Activated CD4-positive, alpha-beta T cell treated with anti-CD3 and anti-CD28 coated beads, Interleukin-10, Interleukin-2, amounts not matched to agents 100 ng/mL and 50 ng/mL, durations not matched to agents 16 hours and 8 hours (primary cell): ENCODE data around the gene TEX48.

Source experiments
- DNase-seq: peaks from one replicate; pipeline ENCODE4 v3.0.0-alpha.2; 2020

The TEX48 gene

DNA sequence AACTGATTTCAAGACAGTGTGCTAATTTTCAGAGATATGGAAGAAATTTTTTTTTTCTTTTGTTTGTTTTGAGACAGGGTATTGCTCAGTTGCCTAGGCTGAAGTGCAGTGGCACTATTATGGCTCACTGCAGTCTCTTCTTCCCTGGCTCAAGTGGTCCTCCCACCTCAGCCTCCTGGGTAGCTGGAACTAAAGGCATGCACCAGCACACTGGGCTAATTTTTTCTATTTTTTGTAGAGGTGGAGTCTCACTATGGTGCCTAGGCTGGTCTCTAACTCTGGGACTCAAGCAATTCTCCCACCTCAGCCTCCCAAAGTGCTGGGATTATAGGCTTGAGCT, 9.9 kb upstream of the TEX48 start:
- DNase-seq: no peak

DNA sequence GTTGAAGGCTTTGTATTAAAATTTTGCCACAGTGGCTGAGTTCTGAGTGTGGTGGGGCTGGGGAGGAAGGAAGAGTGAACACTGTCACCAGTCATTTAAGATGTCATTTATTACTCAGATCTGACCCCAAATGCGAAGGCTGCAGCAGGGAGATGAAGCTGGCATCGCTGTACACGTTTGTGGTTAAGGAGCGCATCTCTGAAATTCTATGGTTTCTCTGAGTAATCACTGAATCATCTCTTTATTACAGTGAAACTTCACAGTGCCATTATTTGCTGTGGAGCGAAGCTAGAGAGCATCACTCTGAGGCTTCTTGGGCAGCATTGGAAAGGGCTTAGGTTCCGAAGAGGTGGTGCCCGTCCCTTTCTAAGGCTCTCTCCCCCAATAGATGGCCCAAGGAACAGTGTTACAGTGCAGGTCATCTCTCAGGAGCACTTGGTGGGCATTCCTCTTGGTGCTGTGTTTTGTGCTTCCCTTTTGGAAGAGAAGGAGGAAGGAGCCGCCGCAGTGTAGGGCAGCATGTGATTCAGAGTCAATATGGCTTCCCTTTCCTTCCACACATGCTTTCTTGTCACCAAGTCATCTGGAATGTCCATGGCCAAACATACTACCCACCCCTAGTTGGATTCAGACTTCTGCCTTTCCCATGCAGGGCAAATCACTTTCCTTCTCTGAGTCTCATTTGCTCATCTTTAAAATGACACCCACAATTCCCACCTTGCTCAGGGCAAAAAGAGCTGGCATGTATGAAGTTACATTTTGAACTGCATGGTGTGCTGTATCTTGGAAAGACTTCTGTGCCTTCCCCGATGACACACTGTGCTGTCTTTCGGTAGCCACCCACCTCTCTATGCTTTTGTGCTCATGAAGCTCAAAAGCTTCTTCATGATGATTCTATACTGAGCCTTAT, 9.3 kb upstream of the TEX48 start:
- peak; percentile 97 for DNase-seq

DNA sequence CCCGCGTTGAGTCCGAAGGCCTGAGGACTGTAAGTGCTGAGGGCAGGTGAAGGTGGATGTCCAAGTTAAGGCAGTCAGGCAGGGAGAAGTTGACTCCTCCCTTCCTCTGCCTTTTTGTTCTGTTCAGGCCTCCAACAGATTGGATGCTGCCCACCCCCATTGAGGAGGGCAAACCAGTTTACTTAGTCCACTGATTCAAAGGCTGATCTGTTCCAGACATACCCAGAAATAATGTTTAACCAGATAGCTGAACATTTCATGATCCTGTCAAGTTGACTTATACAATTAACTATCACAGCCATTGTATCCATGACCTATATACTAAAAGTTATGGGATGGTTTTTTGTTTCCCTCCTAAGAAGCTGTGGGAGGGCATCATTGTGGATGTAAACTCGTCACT, 8.3 kb upstream of the TEX48 start:
- no peak for DNase-seq

DNA sequence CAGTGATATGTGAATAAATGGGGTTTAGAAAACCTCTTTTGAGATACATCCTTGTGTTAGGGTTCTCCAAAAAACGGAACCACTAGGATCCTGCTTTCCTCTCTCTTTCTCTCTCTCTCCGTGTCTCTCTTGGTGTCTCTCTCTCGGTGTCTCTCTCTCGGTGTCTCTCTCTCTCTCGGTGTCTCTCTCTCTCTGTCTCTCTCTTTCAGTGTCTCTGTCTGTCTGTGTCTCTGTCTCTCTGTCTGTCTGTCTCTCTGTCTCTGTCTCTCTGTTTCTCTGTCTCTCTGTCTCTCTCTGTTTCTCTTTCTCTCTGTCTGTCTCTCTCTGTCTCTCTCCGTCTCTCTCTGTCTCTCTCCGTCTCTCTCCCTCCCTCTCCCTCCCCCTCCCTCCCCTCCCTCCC, 7.8 kb upstream of the TEX48 start:
- no peak for DNase-seq

DNA sequence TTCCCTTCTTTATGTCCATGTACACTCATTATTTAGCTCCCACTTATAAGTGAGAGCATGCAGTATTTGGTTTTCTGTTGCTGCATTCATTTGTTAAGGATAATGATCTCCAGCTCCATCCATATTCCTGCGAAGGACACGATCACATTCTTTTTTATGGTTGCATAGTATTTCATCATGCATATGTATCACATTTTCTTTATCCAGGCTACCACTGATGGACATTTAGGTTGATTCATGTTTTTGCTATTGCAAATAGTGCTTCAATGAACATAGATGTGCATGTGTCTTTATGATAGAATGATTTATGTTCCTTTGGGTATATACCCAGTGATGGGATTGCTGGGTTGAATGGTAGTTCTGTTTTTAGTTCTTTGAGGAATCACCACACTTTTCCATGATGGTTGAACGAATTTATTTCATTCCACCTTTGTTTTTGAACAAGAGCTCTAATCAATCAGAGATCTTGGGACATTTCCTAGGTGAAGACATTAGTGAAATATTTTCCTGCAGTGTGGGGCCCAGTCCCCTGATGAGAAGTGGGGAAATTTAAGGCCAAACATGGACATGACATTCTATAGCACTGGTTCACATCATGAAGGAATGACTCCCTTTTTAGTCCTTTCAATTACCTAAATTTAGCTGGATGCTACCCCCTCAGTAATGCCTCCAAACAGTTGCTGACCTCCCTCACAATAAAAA, 7.1 kb upstream of the TEX48 start:
- no peak for DNase-seq

DNA sequence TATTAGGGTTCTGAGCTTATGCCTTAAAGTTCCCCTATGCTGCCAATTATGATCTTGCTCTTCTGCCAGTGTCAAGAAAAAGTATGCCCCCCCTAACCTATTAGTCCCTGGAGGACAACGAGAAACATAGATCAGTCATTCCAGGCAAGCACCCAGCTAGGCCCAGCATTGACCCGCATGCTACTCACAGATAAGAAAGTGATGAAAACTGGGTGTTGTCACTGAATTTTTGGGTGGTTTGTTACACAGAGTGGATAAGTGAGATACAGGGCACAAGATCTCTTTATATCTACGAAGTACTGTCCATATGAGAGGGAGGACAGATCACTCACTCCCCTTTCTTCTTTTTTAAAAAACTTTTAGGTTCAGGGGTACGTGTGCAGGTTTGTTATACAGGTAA, 6.4 kb upstream of the TEX48 start:
- no peak for DNase-seq

DNA sequence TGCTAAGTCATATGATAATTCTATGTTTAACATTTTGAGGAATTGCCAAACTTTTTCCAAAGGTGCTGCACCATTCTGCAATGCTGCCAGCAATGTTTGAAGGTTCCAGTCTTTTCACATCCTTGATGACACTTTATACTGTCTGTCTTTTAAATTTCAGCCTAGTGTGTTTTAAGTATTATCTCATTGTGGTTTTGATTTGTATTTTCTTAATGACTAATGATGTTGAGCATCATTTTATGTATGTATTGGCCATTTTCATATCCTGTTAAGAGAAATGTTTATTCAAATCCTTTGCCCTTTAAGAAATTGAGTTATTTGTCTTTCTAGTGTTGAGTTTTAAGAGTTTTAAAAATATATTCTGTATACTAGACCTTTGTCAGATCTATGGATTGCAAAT, 5.0 kb upstream of the TEX48 start:
- no peak for DNase-seq

DNA sequence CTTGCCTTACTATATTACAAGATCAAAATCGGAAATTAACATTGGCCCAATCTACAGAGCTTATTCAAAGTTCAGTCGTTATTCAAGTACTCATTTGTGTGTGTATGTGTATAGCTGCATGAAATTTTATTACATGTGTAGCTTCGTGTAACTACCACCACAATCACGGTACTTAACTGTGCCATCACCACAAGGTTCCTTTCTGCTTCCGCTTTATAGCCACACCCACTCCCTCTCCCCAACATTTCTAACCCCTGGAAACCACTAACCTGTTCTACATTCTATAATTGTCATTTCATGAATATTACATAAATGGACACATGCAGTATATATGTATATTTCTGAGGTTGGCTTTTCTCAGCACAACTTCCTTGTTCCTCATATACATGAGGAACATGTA, 4.0 kb upstream of the TEX48 start:
- DNase-seq: no peak

DNA sequence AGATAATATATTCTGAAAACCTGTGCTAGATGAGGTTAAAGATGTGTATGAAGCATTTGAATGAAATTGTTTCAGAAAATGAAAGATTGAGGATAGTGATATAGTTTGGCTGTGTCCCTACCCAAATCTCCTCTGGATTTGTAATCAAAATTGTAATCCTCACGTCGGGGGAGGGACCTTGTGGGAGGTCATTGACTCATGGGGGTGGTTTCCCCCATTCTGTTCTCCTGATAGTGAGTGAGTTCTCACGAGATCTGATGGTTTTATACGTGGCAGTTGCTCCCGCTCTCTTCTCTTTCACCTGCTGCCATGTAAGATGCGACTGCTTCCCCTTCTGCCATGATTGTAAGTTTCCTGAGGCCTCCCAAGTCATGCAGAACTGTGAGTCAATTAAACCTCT, 2.0 kb upstream of the TEX48 start:
- DNase-seq: no peak

DNA sequence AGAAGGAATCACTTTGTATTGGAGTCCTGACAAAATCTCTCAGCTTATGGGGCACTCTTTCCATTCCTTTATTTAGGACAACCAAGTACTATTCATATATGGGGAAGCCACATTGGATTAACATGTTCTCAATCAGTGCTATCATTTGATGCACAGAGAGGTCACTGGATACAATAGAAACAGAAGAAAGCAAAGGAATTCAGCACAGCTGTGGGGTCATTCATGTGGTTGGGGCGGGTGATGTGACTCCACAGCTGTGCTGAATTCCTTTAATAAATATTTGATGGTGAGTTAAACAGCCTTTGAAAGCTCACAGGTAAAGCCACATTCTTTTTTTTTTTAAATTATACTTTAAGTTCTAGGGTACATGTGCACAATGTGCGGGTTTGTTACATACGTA, 854 bp upstream of the TEX48 start:
- no peak for DNase-seq

DNA sequence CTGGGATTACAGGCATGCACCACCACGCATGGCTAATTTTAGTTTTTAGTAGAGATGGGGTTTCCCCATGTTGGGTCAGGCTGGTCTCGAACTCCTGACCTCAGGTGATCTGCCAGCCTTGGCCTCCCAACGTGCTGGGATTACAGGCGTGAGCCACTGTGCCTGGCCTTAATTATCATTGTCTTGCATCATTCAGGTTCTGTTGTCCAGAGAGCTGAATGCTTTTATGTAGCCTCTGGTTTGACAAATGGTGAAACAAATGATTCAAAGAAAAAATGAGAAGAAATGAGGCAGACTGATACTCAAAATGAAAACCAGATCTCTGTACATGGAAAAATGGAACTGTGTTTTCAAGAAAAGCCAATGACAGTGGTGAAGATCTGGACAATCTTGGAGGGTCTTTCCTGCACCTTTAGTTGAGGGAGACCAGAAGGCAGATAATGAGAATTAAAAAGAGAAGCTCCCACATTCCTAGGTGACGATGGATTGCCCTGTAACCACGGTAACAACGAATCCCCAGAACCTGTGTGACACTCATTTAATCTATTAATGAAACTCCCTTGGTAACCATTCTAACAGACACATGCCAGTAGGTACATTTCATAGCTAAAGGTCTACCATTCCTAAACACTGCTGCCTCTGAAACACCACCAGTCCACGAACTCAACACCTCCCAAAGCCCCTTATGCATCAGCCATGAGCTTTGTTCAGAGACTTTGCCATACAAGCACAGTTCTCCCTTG, 1.6 kb downstream of the TEX48 start:
- peak; percentile 32 for DNase-seq

DNA sequence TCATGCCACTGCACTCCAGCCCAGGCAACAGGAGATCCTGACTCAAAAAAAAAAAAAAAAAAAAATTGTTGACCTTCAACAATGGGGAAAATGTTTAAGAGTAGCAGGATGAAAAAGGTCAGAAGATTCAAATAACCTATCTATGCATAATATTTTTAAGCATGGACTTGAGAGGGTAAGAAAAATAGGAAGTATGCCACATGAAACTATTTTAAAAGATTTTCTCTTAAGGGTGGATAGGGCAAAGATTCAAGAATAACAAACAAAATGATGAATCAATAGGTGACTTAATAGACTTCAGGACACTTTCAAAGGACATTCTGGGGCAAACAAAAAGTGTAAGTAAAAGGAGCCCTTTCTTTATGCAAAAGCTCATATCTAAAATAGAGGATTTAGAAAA, 3.2 kb downstream of the TEX48 start:
- DNase-seq: no peak

DNA sequence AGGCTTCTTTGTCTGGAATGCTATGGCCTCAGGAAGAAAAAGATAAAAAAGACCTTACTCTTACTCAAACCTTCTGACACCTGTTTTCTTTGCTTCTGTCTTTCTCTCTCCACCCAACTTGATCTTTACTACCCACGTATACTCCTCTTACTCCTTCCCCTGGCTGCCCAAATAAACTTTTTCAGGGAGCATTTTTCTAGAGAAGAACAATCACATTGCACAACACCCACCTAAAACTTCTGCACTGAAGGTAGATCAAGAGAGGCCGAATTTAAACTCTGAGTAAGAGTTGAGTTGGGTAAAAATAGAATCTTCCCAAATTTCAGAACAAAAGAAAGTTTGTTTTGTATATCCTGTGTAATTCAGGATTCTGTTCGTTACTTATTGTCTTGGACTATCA, 3.9 kb downstream of the TEX48 start:
- no peak for DNase-seq

DNA sequence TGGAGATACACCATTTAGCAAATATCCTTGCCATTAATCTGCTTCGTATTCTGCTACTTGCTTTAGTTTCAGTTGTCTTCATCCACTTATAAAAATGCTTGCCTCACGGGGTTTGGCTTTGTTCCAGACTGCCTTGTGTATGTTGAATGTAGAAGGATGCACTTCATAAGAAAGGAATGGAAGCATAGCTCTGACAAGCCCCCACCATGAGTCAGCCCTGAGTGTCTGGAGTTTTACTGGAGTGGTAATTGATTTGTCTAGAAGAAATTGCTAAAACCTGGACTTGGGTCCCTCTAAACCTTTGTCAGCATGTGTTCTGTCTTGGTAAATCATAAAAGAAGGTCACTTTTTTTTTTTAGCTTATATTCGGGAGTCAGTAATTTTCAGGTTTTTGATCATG, 4.6 kb downstream of the TEX48 start:
- DNase-seq: no peak

DNA sequence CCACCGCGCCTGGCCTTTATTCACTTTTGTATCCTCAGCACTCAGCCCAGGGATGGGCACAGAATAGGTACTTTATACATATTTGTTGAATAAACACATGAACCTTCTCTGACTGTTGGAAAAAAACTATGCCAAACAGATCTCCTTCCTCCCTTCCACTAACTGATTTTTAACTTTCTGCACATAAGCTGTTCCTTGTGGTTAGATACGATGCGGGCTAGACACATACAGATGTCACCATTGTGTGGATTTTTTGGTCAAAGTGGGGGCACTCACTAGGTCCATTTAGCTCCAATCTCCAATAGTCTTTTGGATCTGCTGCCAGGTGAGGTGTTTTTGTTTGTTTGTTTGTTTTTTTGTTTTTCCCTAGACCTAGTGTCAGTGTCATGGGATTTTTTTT, 5.1 kb downstream of the TEX48 start:
- DNase-seq: no peak

DNA sequence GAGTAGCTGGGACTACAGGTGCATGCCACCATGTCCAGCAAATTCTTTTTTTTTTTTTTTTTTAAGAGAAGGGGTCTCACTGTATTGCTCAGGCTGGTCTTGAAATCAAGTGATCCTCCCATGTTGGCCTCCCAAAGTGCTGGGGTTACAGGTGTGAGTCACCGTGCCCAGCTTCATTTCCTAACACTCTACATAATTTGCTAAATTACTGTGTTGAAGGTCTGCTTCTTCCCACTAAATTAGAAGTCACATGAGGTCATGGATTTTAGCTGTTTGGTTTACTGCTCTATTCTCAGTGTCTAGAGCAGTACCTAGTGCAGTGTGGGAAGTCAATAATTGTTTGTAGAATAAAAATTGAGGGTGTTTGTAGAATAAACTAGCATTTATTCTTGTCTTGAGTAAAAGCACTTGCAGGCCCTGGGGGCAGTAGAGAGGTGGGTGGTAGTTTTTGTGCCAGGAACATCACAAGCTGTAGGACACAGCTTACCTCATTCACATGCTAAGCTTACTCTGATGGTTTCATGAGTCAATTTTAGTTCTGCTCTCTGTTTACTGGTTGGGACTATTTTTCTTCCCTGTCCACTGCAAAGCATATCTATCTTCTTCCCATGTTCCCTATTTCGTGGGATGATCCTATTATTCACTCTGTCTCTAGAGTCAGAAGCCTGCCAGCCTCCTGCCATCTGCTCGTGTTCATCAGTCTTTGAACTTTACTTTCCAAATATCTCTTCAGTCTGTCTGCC, 7.0 kb downstream of the TEX48 start:
- no peak for DNase-seq

DNA sequence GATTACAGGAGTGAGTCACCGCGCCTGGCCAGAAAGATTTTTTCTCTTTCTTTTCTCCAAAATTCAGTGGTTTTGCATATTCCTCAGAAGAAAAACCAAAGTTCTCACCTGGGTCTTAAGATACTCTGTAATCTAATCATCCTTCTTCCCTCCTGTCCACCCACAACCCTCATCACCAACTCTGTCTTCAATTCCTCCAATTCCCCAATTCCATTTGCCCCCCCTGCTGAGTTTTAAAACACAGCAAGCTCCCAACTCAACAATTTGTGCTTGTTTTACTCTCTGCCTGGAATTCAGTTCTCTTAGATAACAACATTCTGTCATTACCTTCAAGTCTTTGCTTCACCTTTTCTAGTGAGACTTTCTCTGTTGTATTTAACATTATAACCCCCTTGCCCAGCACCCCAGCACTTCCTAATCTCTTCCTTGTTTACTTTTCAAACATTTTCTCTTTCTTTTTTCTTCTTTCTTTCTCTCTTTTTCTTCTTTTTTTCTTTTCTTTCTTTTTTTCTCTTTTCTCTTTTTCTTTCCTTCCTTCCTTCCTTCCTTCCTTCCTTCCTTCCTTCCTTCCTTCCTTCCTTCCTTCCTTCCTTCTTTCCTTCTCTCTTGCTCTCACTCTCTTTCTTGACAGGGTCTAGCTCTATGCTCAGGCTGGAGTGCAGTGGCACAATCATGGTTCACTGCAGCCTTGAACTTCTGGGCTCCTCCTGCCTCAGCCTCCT, 7.8 kb downstream of the TEX48 start:
- DNase-seq: no peak

DNA sequence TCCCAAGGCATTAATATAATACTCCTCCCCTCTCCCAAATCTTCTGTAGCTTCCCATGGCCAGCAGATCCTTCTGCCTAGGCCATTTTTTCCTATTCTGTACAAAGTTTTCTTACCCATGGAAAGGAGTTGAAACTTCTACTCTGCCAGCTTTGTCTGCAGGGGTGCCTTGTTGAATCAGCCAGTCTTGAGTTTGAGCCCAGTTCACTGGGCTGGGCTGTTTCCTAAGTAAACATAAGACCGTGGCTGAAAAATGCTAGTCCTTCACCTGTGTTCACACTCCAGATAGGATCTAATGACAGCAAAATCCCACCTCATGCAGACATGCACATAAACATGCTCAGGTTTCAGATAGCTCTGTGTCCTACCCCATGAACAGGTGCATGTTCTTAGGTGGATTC, 10.4 kb downstream of the TEX48 start:
- no peak for DNase-seq

DNA sequence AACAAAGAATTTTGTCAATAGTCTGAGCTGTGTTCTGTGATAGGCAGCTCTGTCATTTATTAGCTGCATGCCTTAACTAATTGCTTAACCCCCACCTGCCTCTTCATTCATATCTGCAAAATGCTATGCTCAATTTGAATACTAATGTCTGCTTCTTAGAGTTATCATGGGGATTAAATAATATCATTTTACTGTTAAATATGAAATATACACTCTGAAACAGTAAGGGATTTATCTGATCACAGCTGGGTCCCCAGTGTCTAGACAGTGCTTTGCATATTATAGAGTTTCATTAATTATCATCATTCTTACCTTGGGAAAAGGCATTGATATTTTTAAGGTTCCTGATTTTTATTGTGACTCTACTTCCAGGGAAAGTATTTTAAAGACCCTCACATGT, 12.0 kb downstream of the TEX48 start:
- DNase-seq: no peak

DNA sequence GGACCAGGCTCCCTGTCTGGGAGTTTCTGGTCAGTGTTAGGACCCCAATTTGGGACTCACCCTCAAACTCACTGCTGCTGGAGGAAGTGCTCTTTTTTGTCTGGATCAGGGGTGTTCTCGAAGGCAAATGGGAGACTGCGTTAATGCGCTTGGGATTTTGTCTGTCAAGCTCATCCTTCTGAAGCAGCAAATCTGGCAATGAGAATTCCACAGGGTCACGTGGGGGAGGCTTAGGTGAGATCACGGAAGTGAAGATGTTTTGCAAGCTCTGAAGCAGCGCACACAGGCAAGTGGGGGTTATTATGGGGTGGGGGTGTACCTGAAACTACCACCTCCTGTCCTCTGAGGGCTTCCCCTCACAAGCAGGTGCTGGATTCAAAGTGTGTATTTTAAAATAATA, 13.8 kb downstream of the TEX48 start:
- DNase-seq: no peak

DNA sequence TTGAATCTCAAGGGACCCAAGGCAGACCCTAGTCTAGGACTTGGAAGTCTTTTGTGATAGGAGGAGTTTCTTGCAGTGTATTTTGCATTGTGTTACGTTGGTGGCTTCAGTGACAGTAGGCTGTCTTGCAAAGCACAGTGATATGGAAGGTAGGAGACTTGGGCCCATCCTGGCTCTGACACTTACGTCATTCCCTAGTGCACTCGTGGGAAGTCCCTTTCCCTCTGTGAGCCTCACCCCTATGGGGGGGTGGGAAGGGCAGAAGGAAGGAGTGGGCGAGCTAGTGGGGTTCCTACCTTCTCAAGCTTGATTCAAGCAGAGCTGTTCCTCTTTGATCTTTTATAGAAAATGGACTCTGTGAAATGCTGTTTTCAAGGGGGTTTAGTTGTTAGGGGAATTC, 15.1 kb downstream of the TEX48 start:
- DNase-seq: no peak

DNA sequence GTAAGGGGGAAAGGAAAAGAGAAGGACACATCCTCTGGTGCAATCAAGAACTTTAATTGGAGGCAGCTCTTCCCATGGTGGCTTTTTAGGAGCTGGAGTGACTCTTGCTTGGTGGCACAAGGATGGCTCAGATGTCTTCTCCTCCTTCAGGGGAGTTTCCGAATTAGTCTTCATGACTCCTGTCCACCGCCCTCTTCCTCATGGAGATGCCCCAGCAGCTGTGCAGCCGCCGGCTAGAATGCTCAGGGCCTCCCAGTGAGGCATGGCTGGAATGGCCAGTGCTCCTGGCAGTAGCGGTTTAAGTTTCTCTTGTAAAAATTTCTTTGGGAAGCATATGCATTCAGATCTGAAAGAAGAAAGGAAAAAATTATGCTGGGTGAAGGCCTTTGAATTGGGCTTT, 15.6 kb downstream of the TEX48 start:
- DNase-seq: no peak

DNA sequence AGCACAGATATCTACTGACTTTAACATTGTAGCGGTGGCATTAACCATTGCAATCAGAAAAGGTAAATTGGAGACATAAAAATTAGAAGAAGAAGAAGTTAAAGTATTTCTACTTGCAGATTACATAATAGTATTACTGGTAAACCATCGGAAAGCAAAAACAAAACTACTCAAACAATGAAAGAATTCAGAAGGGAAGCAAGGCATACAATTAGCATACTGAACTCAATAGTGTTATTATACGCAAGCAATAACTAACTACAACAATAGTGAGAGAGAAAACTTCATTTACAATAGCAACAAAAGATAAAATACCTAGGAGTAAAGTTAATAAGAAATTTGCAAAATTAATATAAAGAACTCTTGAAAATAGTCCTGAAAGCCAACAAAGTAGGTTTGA, 17.8 kb downstream of the TEX48 start:
- no peak for DNase-seq
